Caki2 (cell line): Measurements from ENCODE around the gene ZNF385C. TPM values are rescaled to one million over a fixed set of nuclear protein-coding genes. Genes with fewer than 3 reads are reported as not detected.

ENCODE experiments used
- DNase-seq: peaks from one replicate; pipeline ENCODE4 v3.0.0-alpha.2; 2015; ENCODE audit warnings: low read depth
- in situ Hi-C: cut with HindIII; loops from 2 replicates; pipeline ENCODE4 v1.10.0; 2016; ENCODE audit warnings: low sequenced_read_pairs, low pct_unique_long_range_greater_than_20kb, mixed read lengths
- total RNA-seq: library from RNA; depleted of rRNA; stranded (reverse); fragments of >200 nt; shearing (Covaris generic); gene quantifications from 2 replicates; pipeline ENCODE4 v1.2.3, GENCODE V29; 2014; ENCODE audit warnings: low replicate concordance

ZNF385C gene
- total RNA-seq, 1 experiment from 2014 or later: not detected

- in situ Hi-C loops: no loop called here
- no peak for DNase-seq
Measured at GRCh38 chr17:42088736-42089135, 9.5 kb downstream of the ZNF385C start.

GRCh38 chr17:42087736-42088705 is 10.3 kb downstream of the ZNF385C start:
- no peak for DNase-seq
- in situ Hi-C loops: no loop called here

- DNase-seq: no peak
- in situ Hi-C loops: no loop called here
Measured at GRCh38 chr17:42087042-42087701, 11.1 kb downstream of the ZNF385C start.

- in situ Hi-C loops: no loop called here
- DNase-seq: no peak
Measured at GRCh38 chr17:42081516-42082129, 16.6 kb downstream of the ZNF385C start.

GRCh38 chr17:42079541-42079940 is 18.7 kb downstream of the ZNF385C start:
- in situ Hi-C loops: no loop called here
- no peak for DNase-seq

- in situ Hi-C loops: no loop called here
Measured at GRCh38 chr17:42078396-42079043, 19.8 kb downstream of the ZNF385C start.

GRCh38 chr17:42077755-42078154 is 20.5 kb downstream of the ZNF385C start:
- in situ Hi-C loops: no loop called here
- no peak for DNase-seq

More at GRCh38 chr17:42078396-42079043, 19.8 kb downstream of the ZNF385C start:
- no peak for DNase-seq

- DNase-seq: no peak
- in situ Hi-C loops: no loop called here
Measured at GRCh38 chr17:42076797-42077559, 21.3 kb downstream of the ZNF385C start.

- DNase-seq: no peak
- in situ Hi-C loops: no loop called here
Measured at GRCh38 chr17:42075789-42076188, 22.5 kb downstream of the ZNF385C start.

GRCh38 chr17:42072323-42073187 is 25.7 kb downstream of the ZNF385C start:
- DNase-seq: no peak
- in situ Hi-C loops: no loop called here

- in situ Hi-C loops: no loop called here
- no peak for DNase-seq
Measured at GRCh38 chr17:42071810-42072209, 26.5 kb downstream of the ZNF385C start.

- in situ Hi-C loops: no loop called here
- no peak for DNase-seq
Measured at GRCh38 chr17:42068979-42069378, 29.3 kb downstream of the ZNF385C start.

- in situ Hi-C loops: no loop called here
- peak; percentile 33 for DNase-seq
Measured at GRCh38 chr17:42067371-42068091, 30.7 kb downstream of the ZNF385C start.

GRCh38 chr17:42065201-42065600 is 33.1 kb downstream of the ZNF385C start:
- in situ Hi-C loops: no loop called here
- DNase-seq: no peak

- in situ Hi-C loops: no loop called here
- DNase-seq: no peak
Measured at GRCh38 chr17:42062681-42063080, 35.6 kb downstream of the ZNF385C start.

- in situ Hi-C loops: no loop called here
- DNase-seq: no peak
Measured at GRCh38 chr17:42061646-42062487, 36.4 kb downstream of the ZNF385C start.
